GM12892 (cell line): Measurements from ENCODE around the gene VSTM4.

Experiments used
- POLR2A ChIP-seq: IDR thresholded peaks from 2 replicates; pipeline ENCODE4 v1.6.1; 2011; ENCODE audit warnings: low read depth, low read length, control low read depth
- POLR2AphosphoS5 ChIP-seq: IDR thresholded peaks from 2 replicates; pipeline ENCODE4 v1.6.1; 2011; ENCODE audit warnings: low read depth, low read length, control low read depth

GRCh38 chr10:49061667-49062066, 53.7 kb downstream of the VSTM4 start:
- TF ChIP-seq POLR2AphosphoS5 (no peak), POLR2A (no peak)
